Effector memory CD8-positive, alpha-beta T cell (primary cell): Measurements from ENCODE around the gene PLPPR1.

Experiments
- ATAC-seq: fragments of 150-1000 bp; cut with Tn5 transposase; replicated peaks from 2 replicates; pipeline ENCODE4 v1.10.0; 2021; ENCODE audit warnings: mild to moderate bottlenecking, moderate library complexity
- DNase-seq, 3 experiments: peaks; one replicate each; pipeline ENCODE4 v3.0.0; 2021
- H3K27ac Mint-ChIP-seq, 2 donors: one replicate each; pipeline ENCODE4 v1.8.0; 2022; ENCODE audit warnings: mild to moderate bottlenecking in 2 of 2, mixed read lengths in 2 of 2, moderate library complexity in 2 of 2
- H3K27me3 Mint-ChIP-seq, 2 donors: one replicate each; pipeline ENCODE4 v1.8.0; 2022; ENCODE audit warnings: mixed read lengths in 2 of 2
- H3K36me3 Mint-ChIP-seq: one replicate; pipeline ENCODE4 v1.8.0; 2022; ENCODE audit warnings: mild to moderate bottlenecking, moderate library complexity, mixed read lengths; ENCODE audit not compliant: insufficient read depth
- H3K4me1 Mint-ChIP-seq, 2 donors: one replicate each; pipeline ENCODE4 v1.8.0; 2022; ENCODE audit warnings: low read depth in 2 of 2, mixed read lengths in 2 of 2
- H3K4me3 Mint-ChIP-seq, 2 donors: one replicate each; pipeline ENCODE4 v1.8.0; 2022; ENCODE audit warnings: mild to moderate bottlenecking in 2 of 2, mixed read lengths in 2 of 2, moderate library complexity in 2 of 2
- H3K9me3 Mint-ChIP-seq, 2 donors: one replicate each; pipeline ENCODE4 v1.8.0; 2022; ENCODE audit warnings: mixed read lengths in 2 of 2

PLPPR1 gene

DNA sequence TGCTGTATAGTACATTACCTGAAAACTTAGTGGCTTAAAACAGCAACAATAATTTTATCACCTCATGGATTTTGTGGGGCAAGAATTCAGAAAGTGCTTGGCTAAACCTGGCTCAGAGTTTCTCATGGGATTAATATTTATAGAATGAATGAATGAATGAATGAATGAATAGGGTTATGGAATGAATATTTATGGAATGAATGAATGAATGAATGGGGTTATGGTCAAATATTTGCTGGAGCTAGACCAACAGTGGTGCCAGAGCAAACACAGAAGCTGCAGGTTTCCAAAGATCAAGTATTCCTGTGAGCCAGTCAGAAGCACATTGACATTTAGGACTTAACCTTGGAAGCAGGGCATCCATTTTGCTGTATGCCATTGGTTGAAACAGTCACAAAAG, 35.7 kb downstream of the PLPPR1 start:
- Mint-ChIP-seq H3K9me3 (peaks cover 0 to 4% of the 10 kb centered on the region in 2 donors), H3K4me3 (no peak overlapping the region), H3K36me3 (no peaks in the 10 kb centered on the region), H3K27ac (no peak overlapping the region), H3K4me1 (no peaks in the 10 kb centered on the region), H3K27me3 (no peaks in the 10 kb centered on the region)
- ATAC-seq (no peak), DNase-seq (no peak)

DNA sequence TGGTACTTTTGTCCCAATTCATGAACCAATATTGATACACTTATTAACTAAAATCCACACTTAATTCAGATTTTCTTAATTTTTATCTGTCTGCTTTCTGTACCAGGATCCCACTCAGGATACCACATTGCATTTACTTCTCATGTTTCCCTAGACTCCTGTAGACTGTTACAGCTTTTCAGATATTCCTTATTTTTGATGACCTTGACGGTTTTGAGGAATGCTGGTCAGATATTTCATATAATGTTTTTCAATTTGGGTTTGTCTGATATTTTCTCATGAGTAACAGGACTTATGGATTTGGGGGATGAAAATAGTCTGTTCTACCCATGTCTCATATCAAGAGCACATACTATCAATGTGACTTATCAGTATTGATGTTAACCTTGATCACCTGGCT, 37.4 kb downstream of the PLPPR1 start:
- ATAC-seq (no peak), DNase-seq (no peak)
- H3K36me3 Mint-ChIP-seq: no peaks in the 10 kb centered on the region
- no peaks in the 10 kb centered on the region for H3K4me1 Mint-ChIP-seq
- H3K27ac Mint-ChIP-seq: no peak overlapping the region
- H3K9me3 Mint-ChIP-seq: peaks cover 0 to 3% of the 10 kb centered on the region in 2 donors
- H3K4me3 Mint-ChIP-seq: no peak overlapping the region
- H3K27me3 Mint-ChIP-seq: no peaks in the 10 kb centered on the region

DNA sequence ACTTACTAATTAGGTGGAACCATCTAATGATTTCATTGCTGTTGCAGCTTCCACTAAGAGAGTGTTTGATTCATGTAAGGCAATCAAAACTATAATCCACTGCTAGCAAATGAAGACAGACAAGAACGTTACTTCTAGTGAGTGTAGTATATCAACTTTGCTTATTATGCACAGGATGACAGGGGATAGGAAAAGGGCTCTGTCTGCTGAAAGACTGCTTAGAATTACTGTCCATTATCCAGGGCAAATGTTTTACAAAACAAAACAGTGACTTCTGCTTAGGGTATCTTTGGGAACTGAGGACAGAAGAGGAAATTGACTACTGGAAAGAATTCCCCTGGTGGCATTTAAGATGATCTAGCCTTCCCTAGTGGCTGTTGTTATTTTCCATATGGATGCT, 40.2 kb downstream of the PLPPR1 start:
- Mint-ChIP-seq H3K4me3 (no peak overlapping the region), H3K36me3 (no peaks in the 10 kb centered on the region), H3K9me3 (peaks cover 0 to 3% of the 10 kb centered on the region in 2 donors), H3K4me1 (no peaks in the 10 kb centered on the region), H3K27me3 (no peaks in the 10 kb centered on the region), H3K27ac (no peak overlapping the region)
- no peak for DNase-seq
- no peak for ATAC-seq

DNA sequence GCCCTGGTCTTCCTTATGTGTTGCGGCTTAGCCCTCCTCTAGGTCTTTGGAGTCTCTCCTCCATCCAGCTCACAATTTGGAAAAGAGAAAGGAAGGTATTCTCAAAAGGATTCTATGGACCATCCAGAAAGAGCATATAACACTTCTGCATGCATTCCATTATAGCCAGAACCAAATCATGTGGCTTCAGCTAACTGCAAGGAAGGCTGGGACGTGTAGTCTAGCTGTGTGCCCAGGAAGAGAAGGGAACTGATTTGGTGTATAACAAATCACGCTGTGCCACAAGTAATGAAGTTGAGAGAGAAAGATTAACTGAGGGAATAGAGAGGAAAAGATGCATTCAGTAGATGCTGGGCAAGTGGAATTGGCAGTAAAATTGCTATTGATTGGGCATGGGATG, 43.7 kb downstream of the PLPPR1 start:
- H3K4me3 Mint-ChIP-seq: no peak overlapping the region
- H3K4me1 Mint-ChIP-seq: no peaks in the 10 kb centered on the region
- no peaks in the 10 kb centered on the region for H3K36me3 Mint-ChIP-seq
- DNase-seq (no peak), ATAC-seq (no peak)
- H3K9me3 Mint-ChIP-seq: peaks cover 0 to 4% of the 10 kb centered on the region in 2 donors
- no peak overlapping the region for H3K27ac Mint-ChIP-seq
- no peaks in the 10 kb centered on the region for H3K27me3 Mint-ChIP-seq

DNA sequence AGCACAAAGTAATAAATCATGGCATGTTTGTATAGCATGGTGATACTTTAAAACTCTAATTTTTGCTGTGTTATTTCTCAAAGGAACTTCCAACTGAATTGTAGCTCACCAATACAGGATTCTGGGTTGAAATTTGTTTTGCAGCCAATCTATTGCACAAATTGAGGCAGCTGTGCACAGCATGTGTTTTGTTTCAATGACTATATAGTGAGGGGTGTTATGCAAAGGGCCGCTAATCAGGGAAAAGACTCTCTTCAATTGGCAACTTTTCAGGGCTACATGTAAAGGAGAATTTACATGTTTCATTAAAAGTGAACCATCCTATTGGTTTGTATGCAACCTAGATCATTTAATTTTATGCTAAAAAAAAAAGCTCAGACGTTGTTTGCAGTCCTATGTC, 44.6 kb downstream of the PLPPR1 start:
- peaks cover 0 to 7% of the 10 kb centered on the region in 2 donors for H3K9me3 Mint-ChIP-seq
- no peaks in the 10 kb centered on the region for H3K36me3 Mint-ChIP-seq
- no peak overlapping the region for H3K27ac Mint-ChIP-seq
- ATAC-seq (no peak), DNase-seq (no peak)
- no peaks in the 10 kb centered on the region for H3K27me3 Mint-ChIP-seq
- no peak overlapping the region for H3K4me3 Mint-ChIP-seq
- H3K4me1 Mint-ChIP-seq: no peaks in the 10 kb centered on the region

DNA sequence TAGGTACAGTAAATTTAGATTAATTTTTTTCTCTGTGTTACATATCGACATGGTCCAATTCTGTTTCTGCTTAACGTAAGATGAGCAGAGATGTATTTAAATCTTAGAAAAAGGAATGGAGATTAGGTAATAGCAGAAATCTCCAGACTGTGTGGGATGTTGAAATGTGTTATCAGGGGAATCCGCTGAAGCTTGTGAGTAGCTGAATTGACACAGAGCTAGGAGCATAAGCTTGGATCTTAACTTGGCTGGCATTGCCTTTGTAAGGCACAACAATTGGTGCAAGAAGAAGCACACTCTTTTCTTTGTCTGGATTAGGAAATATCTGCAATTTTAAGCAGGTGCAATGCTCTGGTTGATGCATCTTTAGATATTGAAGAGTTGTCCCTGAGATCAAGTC, 53.1 kb downstream of the PLPPR1 start:
- ATAC-seq (no peak), DNase-seq (no peak)
- H3K9me3 Mint-ChIP-seq: peaks cover 0 to 11% of the 10 kb centered on the region in 2 donors
- no peaks in the 10 kb centered on the region for H3K4me1 Mint-ChIP-seq
- H3K27me3 Mint-ChIP-seq: no peaks in the 10 kb centered on the region
- no peak overlapping the region for H3K4me3 Mint-ChIP-seq
- H3K36me3 Mint-ChIP-seq: no peaks in the 10 kb centered on the region
- H3K27ac Mint-ChIP-seq: no peak overlapping the region

DNA sequence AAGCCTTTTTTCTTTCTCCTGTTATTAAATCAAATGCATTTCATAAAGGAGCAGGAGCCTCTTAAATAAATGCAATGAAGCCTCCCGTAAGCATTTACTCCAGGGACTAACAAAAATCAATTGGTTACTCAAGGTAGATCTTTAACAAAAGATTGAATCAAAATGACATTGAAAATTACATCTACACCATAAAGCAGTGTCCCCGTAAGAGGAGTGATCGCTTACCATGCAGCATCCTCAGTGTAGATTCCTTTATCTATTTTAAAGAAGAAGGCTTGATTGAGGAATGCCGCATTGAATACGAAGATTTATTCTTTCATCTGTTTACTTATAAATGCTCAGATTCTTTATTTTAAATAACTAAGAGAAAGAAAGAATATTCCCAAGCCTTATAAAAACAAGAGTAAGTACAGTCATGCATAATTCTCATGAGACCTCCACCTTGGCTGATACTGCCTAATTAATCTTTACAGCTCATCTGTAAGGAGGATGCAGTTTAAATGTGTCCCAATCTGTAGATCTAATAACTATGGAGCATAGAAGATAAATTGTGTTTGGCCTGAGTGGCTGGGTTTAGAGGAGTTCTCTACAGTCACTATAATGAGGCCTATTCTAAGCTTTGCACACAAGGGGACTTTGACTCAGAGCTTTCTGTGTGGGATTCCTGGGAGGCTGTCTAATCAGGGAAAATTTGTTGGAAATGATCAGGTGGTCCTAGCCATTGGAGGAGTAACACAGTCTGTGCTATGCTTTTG, 55.1 kb downstream of the PLPPR1 start:
- peaks cover 0 to 6% of the 10 kb centered on the region in 2 donors for H3K9me3 Mint-ChIP-seq
- ATAC-seq (no peak), DNase-seq (no peak)
- H3K4me1 Mint-ChIP-seq: no peaks in the 10 kb centered on the region
- no peaks in the 10 kb centered on the region for H3K36me3 Mint-ChIP-seq
- H3K4me3 Mint-ChIP-seq: no peak overlapping the region
- no peak overlapping the region for H3K27ac Mint-ChIP-seq
- H3K27me3 Mint-ChIP-seq: no peaks in the 10 kb centered on the region

DNA sequence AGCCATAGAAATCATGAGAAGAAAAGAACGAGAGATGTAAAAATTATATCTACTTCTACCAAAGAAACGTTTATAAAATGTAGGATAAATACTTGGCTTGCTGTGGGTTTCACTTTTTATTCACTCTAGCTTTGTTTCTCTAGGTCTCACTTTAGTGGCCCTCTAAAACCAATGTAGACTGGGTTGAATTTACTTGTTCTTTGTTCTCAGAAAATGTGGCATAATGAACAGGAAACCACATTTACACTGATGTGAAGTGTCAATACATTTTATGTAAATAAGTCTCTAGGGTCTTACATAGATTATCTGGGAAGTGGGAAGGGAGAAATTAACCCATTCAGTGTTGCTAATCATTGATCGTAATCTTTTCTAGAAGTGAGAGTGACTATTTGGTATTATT, 58.9 kb downstream of the PLPPR1 start:
- no peak overlapping the region for H3K27ac Mint-ChIP-seq
- peaks cover 5 to 10% of the 10 kb centered on the region in 2 donors for H3K9me3 Mint-ChIP-seq
- H3K27me3 Mint-ChIP-seq: no peaks in the 10 kb centered on the region
- H3K36me3 Mint-ChIP-seq: no peaks in the 10 kb centered on the region
- DNase-seq (no peak), ATAC-seq (no peak)
- H3K4me3 Mint-ChIP-seq: no peak overlapping the region
- H3K4me1 Mint-ChIP-seq: no peaks in the 10 kb centered on the region

DNA sequence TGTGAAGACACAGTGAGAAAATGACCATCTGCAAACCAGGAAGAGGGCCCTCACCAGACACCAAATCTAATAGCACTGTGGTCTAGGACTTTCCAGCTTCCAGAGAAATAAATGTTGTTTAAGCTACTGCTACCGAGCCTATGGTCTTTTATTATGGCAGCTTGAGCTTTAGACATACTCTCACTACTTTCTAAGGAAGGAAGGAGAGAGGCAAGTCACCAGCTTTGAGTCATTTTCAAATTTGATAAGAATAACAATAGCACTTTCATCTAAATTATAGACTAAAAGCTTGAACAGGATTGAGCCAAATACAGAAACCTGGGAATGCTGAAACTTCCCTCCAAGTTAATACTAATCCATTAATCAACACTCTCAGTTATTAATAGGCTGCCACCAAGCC, 64.4 kb downstream of the PLPPR1 start:
- Mint-ChIP-seq H3K4me1 (no peaks in the 10 kb centered on the region), H3K36me3 (no peaks in the 10 kb centered on the region), H3K9me3 (peaks cover 9 to 24% of the 10 kb centered on the region in 2 donors), H3K4me3 (no peak overlapping the region), H3K27me3 (no peaks in the 10 kb centered on the region), H3K27ac (no peak overlapping the region)
- DNase-seq: no peak
- ATAC-seq: no peak

DNA sequence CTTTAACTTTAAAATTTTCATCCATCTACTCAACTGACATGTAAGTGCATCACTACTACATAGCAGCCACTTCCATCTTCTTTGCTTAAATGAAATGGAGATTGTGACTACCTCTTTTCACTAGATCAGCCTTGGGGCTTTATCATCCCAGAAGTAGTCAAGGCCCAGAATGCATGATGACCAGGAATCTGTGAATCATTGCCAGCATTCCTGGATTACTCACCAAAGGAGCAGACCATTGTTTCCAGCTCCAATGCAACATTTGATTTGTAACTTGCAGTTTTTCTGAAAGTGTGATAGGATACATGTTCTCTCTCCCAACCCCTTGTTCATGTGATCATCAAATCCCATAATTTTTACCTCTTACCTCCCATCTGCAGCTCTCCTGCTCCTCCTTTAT, 65.1 kb downstream of the PLPPR1 start:
- Mint-ChIP-seq H3K4me3 (no peak overlapping the region), H3K9me3 (peaks cover 13 to 31% of the 10 kb centered on the region in 2 donors), H3K36me3 (no peaks in the 10 kb centered on the region), H3K27me3 (no peaks in the 10 kb centered on the region), H3K27ac (no peak overlapping the region), H3K4me1 (no peaks in the 10 kb centered on the region)
- DNase-seq (no peak), ATAC-seq (no peak)

DNA sequence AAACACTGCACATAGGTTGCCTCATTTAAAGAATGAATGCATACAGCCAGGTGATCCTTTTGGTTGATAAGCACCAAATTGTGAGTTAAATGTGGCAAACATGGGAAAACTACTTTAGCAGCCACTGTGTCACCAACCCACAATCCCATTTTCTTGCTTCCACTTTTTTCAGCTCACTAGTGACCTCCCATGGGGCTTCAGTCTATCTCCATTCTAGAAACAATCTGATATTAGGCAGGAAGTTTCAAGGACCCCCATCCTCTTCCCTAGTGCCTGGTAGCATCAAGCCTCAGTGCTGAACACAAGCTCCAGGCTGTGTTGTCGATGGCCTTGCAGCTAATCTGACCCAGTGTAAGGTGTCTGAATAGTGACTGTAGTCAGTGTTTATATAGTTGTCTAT, 66.2 kb downstream of the PLPPR1 start:
- Mint-ChIP-seq H3K27me3 (no peaks in the 10 kb centered on the region), H3K4me3 (no peak overlapping the region), H3K36me3 (no peaks in the 10 kb centered on the region), H3K27ac (no peak overlapping the region), H3K4me1 (no peaks in the 10 kb centered on the region), H3K9me3 (peaks cover 13 to 31% of the 10 kb centered on the region in 2 donors)
- DNase-seq (no peak), ATAC-seq (no peak)

DNA sequence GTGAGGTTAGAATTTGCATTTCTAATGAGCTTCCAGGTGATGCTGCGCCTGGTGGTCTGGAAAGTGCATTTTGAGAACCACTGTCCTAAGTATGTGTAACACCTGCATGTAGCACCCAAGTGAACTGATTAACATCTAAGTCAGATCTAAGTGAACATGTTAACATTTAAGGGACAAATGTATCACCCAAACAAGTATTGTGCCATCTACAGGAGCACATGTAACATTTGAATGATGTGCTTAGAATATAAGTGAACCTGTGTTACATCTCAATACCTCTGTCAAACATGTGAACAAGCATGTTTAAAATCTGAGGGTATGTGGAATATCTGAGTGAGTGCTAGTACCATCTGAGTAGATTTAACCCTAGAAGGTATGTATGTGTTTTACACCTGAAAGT, 68.7 kb downstream of the PLPPR1 start:
- H3K36me3 Mint-ChIP-seq: no peaks in the 10 kb centered on the region
- no peak overlapping the region for H3K4me3 Mint-ChIP-seq
- ATAC-seq (no peak), DNase-seq (no peak)
- H3K27me3 Mint-ChIP-seq: no peaks in the 10 kb centered on the region
- no peaks in the 10 kb centered on the region for H3K4me1 Mint-ChIP-seq
- no peak overlapping the region for H3K27ac Mint-ChIP-seq
- H3K9me3 Mint-ChIP-seq: peaks cover 10 to 22% of the 10 kb centered on the region in 2 donors

DNA sequence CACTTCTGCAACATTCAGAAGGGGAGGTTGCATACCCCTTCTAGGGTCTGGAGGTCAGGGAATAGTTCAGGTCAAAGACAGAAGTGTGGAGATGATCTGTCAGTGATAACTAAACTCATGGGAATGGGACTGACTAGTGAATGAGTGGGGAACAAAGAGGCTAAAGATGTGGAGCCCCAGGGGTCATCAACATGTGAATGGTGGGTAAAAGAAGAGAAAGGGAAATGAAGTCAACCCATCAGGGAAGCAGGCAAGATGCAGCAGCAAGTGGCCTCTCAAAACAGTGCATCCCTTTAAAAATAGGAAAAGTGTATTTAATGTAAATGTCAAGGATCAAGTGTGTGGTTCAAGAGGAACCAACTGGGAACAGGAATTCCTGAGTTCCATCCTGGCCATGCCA, 69.9 kb downstream of the PLPPR1 start:
- Mint-ChIP-seq H3K36me3 (no peaks in the 10 kb centered on the region), H3K27ac (no peak overlapping the region), H3K4me1 (no peaks in the 10 kb centered on the region), H3K9me3 (peaks cover 10 to 21% of the 10 kb centered on the region in 2 donors), H3K27me3 (no peaks in the 10 kb centered on the region), H3K4me3 (no peak overlapping the region)
- DNase-seq: no peak
- ATAC-seq: no peak

DNA sequence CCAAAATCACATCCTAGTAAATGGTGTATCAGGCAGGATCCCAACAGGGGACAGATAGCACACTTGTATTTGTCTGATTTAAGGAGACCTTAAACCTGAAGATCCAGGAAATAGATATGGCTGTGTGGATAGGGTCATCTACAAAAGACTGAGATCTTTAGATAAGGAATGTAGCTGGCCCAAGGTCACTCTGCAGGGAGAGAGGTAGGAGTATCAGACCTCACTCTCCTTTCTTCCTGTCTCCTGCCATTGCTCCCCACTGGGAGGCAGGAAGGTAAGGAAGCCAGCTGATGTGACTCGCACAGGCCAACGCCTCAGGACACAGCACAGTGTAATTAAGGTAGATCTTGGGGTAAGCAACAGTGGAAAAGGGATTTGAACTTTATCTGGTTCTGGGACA, 85.8 kb downstream of the PLPPR1 start:
- H3K4me1 Mint-ChIP-seq: no peaks in the 10 kb centered on the region

More for the DNA sequence above, 85.8 kb downstream of the PLPPR1 start:
- peaks cover 0 to 2% of the 10 kb centered on the region in 2 donors for H3K9me3 Mint-ChIP-seq
- H3K27ac Mint-ChIP-seq: no peak overlapping the region
- H3K4me3 Mint-ChIP-seq: no peak overlapping the region
- ATAC-seq (no peak), DNase-seq (no peak)
- no peaks in the 10 kb centered on the region for H3K36me3 Mint-ChIP-seq
- H3K27me3 Mint-ChIP-seq: no peaks in the 10 kb centered on the region
